ENCODE measurements around the gene SDF2L1.
"Not testable (repeated sequence)": the region's sequence is repeated elsewhere in the genome, so short reads cannot be mapped to it uniquely, and the experiment has no call there.

The SDF2L1 gene

GRCh38 chr22:21634844-21635243 lies 7.3 kb upstream of the SDF2L1 start:
- DNase-seq (ENCODE audit: insufficient read length, low spot score) = no peak
- FAIRE-seq = no peak
- TF ChIP-seq, protein P1, sequence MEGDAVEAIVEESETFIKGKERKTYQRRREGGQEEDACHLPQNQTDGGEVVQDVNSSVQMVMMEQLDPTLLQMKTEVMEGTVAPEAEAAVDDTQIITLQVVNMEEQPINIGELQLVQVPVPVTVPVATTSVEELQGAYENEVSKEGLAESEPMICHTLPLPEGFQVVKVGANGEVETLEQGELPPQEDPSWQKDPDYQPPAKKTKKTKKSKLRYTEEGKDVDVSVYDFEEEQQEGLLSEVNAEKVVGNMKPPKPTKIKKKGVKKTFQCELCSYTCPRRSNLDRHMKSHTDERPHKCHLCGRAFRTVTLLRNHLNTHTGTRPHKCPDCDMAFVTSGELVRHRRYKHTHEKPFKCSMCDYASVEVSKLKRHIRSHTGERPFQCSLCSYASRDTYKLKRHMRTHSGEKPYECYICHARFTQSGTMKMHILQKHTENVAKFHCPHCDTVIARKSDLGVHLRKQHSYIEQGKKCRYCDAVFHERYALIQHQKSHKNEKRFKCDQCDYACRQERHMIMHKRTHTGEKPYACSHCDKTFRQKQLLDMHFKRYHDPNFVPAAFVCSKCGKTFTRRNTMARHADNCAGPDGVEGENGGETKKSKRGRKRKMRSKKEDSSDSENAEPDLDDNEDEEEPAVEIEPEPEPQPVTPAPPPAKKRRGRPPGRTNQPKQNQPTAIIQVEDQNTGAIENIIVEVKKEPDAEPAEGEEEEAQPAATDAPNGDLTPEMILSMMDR (IDR thresholded peaks at IDR 0.05; ENCODE audit: insufficient read depth, missing control alignments) = no peak

DNA sequence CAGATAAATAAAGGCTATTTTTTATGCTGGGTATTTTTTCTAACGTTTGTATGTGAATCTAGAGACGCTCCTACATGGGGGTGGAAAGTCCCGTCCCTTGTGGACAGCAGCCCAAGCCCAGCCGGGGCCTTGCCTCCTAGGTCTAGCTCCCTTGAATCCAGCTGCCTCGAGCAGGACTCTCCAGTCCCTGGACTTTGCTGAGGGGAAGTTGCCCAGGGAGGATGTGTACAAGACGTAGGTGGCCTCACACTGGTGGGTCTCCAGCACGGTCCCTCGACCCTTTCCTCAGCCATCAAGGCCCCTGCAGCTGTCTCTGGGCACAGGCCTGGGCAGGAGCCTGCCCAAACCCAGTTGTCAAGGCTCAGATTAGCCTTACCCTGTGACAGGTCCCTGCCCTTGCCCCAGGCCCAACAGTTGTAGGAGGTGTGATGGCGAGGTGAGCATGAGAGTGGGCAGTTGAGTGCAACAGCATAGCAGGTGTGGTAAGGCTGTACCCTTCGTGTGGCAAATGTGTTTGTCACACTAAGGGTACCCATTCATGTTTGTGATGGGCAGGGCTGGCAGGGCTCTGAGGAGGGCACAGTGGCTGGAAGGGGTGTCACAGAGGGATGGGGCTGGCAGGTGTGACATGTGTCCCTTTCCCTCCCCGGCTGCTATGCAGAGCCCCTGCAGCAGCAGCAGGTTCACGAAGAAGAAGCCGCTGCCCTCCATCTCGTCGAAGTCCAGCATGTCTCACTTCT lies 6.2 kb upstream of the SDF2L1 start:
- TF ChIP-seq, protein P1 (IDR thresholded peaks at IDR 0.05; ENCODE audit: insufficient read depth, missing control alignments) = no peak
- FAIRE-seq = no peak

GRCh38 chr22:21636629-21637218 lies 5.4 kb upstream of the SDF2L1 start:
- FAIRE-seq = no peak
- no peak for DNase-seq (ENCODE audit: insufficient read length, low spot score)
- TF ChIP-seq, protein P1 (IDR thresholded peaks at IDR 0.05; ENCODE audit: insufficient read depth, missing control alignments) = no peak

More for the DNA sequence above, 6.2 kb upstream of the SDF2L1 start:
- DNase-seq (ENCODE audit: insufficient read length, low spot score) = no peak

DNA sequence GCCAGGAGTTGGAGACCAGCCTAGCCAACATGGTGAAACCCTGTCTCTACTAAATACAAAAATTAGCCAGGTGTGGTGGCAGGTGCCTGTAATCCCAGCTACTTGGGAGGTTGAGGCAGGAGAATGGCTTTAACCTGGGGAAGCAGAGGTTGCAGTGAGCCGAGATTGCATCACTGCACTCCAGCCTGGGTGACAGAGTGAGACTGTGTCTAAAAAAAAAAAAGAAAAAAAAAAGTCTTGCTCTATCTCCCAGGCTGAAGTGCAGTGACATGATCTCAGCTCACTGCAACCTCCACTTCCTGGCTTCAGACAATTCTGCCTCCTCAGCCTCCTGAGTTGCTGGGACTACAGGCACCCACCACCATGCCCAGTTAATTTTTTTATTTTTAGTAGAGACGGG lies 4.7 kb upstream of the SDF2L1 start:
- FAIRE-seq; DNase-seq (ENCODE audit: insufficient read length, low spot score): not testable (repeated sequence)

GRCh38 chr22:21639359-21639758 lies 2.7 kb upstream of the SDF2L1 start:
- TF ChIP-seq, protein P1 (IDR thresholded peaks at IDR 0.05; ENCODE audit: insufficient read depth, missing control alignments) = no peak
- no peak for DNase-seq (ENCODE audit: insufficient read length, low spot score)
- no peak for FAIRE-seq

- FAIRE-seq (no peak), DNase-seq (ENCODE audit: insufficient read length, low spot score) (no peak)
- TF ChIP-seq, protein P1 (IDR thresholded peaks at IDR 0.05; ENCODE audit: insufficient read depth, missing control alignments) = no peak
Measured at GRCh38 chr22:21640810-21641209, 1.3 kb upstream of the SDF2L1 start.

GRCh38 chr22:21641417-21641788 lies 699 bp upstream of the SDF2L1 start:
- DNase-seq (ENCODE audit: insufficient read length, low spot score) (no peak), FAIRE-seq (no peak)
- TF ChIP-seq, protein P1 (IDR thresholded peaks at IDR 0.05; ENCODE audit: insufficient read depth, missing control alignments) = peak; percentile 19
